Endothelial cell of umbilical vein (primary cell): ENCODE data around the gene MALL.

Source experiments
- CTCF ChIP-seq, 2 donors: IDR thresholded peaks; 1 replicate in 1 of 2; 2 replicates in 1 of 2; pipeline ENCODE4 v1.5.1; 2011; ENCODE audit warnings: low read length in 2 of 2, mild to moderate bottlenecking in 2 of 2, moderate library complexity in 2 of 2, control low read depth in 1 of 2, inconsistent platforms in 1 of 2, low read depth in 1 of 2; ENCODE audit not compliant: insufficient read depth in 1 of 2; ENCODE audit errors: extremely low read depth in 1 of 2
- EZH2 ChIP-seq: IDR thresholded peaks from 2 replicates; pipeline ENCODE4 v1.6.1; 2012; ENCODE audit warnings: borderline replicate concordance, low read depth, mild to moderate bottlenecking, moderate library complexity, low read length, inconsistent platforms; ENCODE audit not compliant: severe bottlenecking
- FOS ChIP-seq: IDR thresholded peaks from 2 replicates; pipeline ENCODE4 v1.6.1; 2011; ENCODE audit warnings: mild to moderate bottlenecking, low read length, moderate library complexity, borderline replicate concordance; ENCODE audit not compliant: insufficient read depth
- GATA2 ChIP-seq: IDR thresholded peaks from 2 replicates; pipeline ENCODE4 v1.7.0; 2011; ENCODE audit warnings: low read depth, mild to moderate bottlenecking, moderate library complexity, mixed read lengths, low read length; ENCODE audit not compliant: insufficient read length, insufficient read depth
- JUN ChIP-seq: IDR thresholded peaks from 2 replicates; pipeline ENCODE4 v1.6.1; 2011; ENCODE audit warnings: borderline replicate concordance, low read depth; ENCODE audit not compliant: insufficient read length, insufficient read depth
- MAX ChIP-seq: IDR thresholded peaks from 2 replicates; pipeline ENCODE4 v1.6.1; 2011; ENCODE audit not compliant: insufficient read depth, insufficient read length
- MYC ChIP-seq: IDR thresholded peaks from one replicate; pipeline ENCODE4 v1.6.1; 2011; ENCODE audit warnings: mild to moderate bottlenecking, low read depth, low read length
- POLR2A ChIP-seq: IDR thresholded peaks from 2 replicates; pipeline ENCODE4 v1.6.1; 2012; ENCODE audit warnings: low read depth, mild to moderate bottlenecking, control low read depth, low read length
- POLR2AphosphoS5 ChIP-seq: IDR thresholded peaks from 2 replicates; pipeline ENCODE4 v1.6.1; 2012; ENCODE audit warnings: low read depth, mild to moderate bottlenecking, control low read depth, low read length, moderate library complexity; ENCODE audit not compliant: insufficient read depth

GRCh38 chr2:110143982-110144381, 28.4 kb upstream of the MALL start:
- TF ChIP-seq POLR2AphosphoS5: no peak
- TF ChIP-seq EZH2: no peak
- no peak for TF ChIP-seq POLR2A
- no peak for TF ChIP-seq CTCF (IDR thresholded peaks at IDR 0.05; ENCODE audit: extremely low read depth in 1 of 2, insufficient read depth in 1 of 2, low read depth in 1 of 2, low read length in 2 of 2)
- TF ChIP-seq MYC: no peak
- no peak for TF ChIP-seq FOS
- no peak for TF ChIP-seq GATA2
- no peak for TF ChIP-seq MAX
- TF ChIP-seq JUN: no peak
